SK-N-SH treated with all-trans-retinoic acid at 6 μM for 48 hours (cell line): ENCODE measurements around the gene UGGT1.

ENCODE experiments used
- CSDC2 ChIP-seq: fragments of 250-450 bp; sonication (Bioruptor Pico); IDR thresholded peaks from 2 replicates; pipeline ENCODE4 v1.5.0; 2020; ENCODE audit warnings: mild to moderate bottlenecking, moderate library complexity
- ESRRG ChIP-seq: fragments of 250-450 bp; sonication (Bioruptor Pico); IDR thresholded peaks from 2 replicates; pipeline ENCODE4 v1.6.1; 2021; ENCODE audit warnings: mild to moderate bottlenecking
- GLIS3 ChIP-seq: fragments of 250-450 bp; sonication (Bioruptor Pico); IDR thresholded peaks from 2 replicates; pipeline ENCODE4 v1.5.0; 2020; ENCODE audit warnings: mild to moderate bottlenecking, moderate library complexity
- SNAI2 ChIP-seq: fragments of 250-450 bp; sonication (Bioruptor Pico); IDR thresholded peaks from 2 replicates; pipeline ENCODE4 v1.5.0; 2020; ENCODE audit warnings: mild to moderate bottlenecking, moderate library complexity
- TCF4 ChIP-seq: fragments of 250-450 bp; sonication (Bioruptor Pico); IDR thresholded peaks from 2 replicates; pipeline ENCODE4 v1.8.0; 2021; ENCODE audit warnings: mild to moderate bottlenecking, moderate library complexity, borderline replicate concordance
- ZFP3 ChIP-seq: fragments of 250-450 bp; sonication (Bioruptor Pico); IDR thresholded peaks from 2 replicates; pipeline ENCODE4 v1.5.0; 2020; ENCODE audit warnings: mild to moderate bottlenecking, moderate library complexity
- ZFP30 ChIP-seq: fragments of 450-650 bp; formaldehyde crosslinking; IDR thresholded peaks from 2 replicates; pipeline ENCODE4 v1.5.0; 2022; ENCODE audit warnings: mild to moderate bottlenecking, moderate library complexity
- ZNF70 ChIP-seq: fragments of 450-650 bp; formaldehyde crosslinking; IDR thresholded peaks from 2 replicates; pipeline ENCODE4 v1.5.0; 2020; ENCODE audit warnings: mild to moderate bottlenecking, moderate library complexity

- no peak for TF ChIP-seq ESRRG (CRISPR knock-in tag)
- TF ChIP-seq GLIS3 (CRISPR knock-in tag), result no peak
- TF ChIP-seq ZFP3 (CRISPR knock-in tag), result no peak
- TF ChIP-seq ZNF70 (CRISPR knock-in tag), result no peak
- no peak for TF ChIP-seq CSDC2 (CRISPR knock-in tag)
- TF ChIP-seq TCF4 (CRISPR knock-in tag), result no peak
- TF ChIP-seq ZFP30 (CRISPR knock-in tag), result no peak
- no peak for TF ChIP-seq SNAI2 (CRISPR knock-in tag)
Observed at GRCh38 chr2:128062571-128062970, 28.4 kb upstream of the UGGT1 start.
